GM12878 (cell line): Measurements from ENCODE around the gene QSOX2. TPM values are rescaled to one million over a fixed set of nuclear protein-coding genes. Genes with fewer than 3 reads are reported as not detected.
A peak's percentile ranks its signal among the peaks of the same experiment; 100 is the strongest.

ENCODE experiments used
- ATAC-seq: fragments of 200-7000 bp; cut with Tn5 transposase; 3 replicates; pipeline ENCODE4 v1.9.1; 2020; ENCODE audit warnings: mild to moderate bottlenecking, moderate library complexity
- BruUV-seq: library from RNA; stranded (reverse); fragments of 400-500 nt; replicated peaks from 2 replicates; lab custom pipeline; 2021; lab: Mats Ljungman, UMichigan
- CTCF ChIA-PET: fragments of 300-600 bp; sonication (Branson Sonifier 250); formaldehyde crosslinking; extraction: SDS; loops from one replicate; lab custom pipeline; 2021; ENCODE audit warnings: inconsistent platforms; lab: Yijun Ruan, JAX
- POLR2A ChIA-PET: fragments of 350-600 bp; formaldehyde crosslinking; extraction: SDS; loops from one replicate; lab custom pipeline; 2021; ENCODE audit warnings: inconsistent platforms; lab: Charles Lee
- RAD21 ChIA-PET: fragments of 300-600 bp; sonication (Branson Sonifier 250); formaldehyde crosslinking; loops from one replicate; lab custom pipeline; 2023; ENCODE audit warnings: antibody characterized with exemption; ENCODE audit not compliant: unreplicated experiment; lab: Charles Lee
- SMC1A ChIA-PET: fragments of 300-600 bp; sonication (Branson Sonifier 250); formaldehyde crosslinking; loops from one replicate; lab custom pipeline; 2023; ENCODE audit not compliant: unreplicated experiment, uncharacterized antibody; lab: Charles Lee
- DNase-seq: peaks from one replicate; pipeline ENCODE4 v3.0.0-alpha.2; 2011; ENCODE audit warnings: low read depth, low spot score
- FAIRE-seq: peaks from 3 replicates; lab custom pipeline; 2011; peaks lifted over from hg19 to GRCh38; lab: Jason Lieb, UNC
- H2AFZ ChIP-seq: 2 replicates; pipeline ENCODE4 v1.6.0; 2011; ENCODE audit warnings: low read depth, low read length, control low read depth; ENCODE audit not compliant: control insufficient read depth
- H3K27ac ChIP-seq: 2 replicates; pipeline ENCODE4 v1.5.1; 2011; ENCODE audit warnings: control low read depth; ENCODE audit not compliant: control insufficient read depth, insufficient read depth
- H3K27me3 ChIP-seq, 2 experiments: replicated peaks in 1 of 2; 2 replicates each; pipeline versions ENCODE4 v1.6.0 to v1.6.1; 2011; ENCODE audit warnings: low read length in 1 of 2; ENCODE audit not compliant: control insufficient read depth in 2 of 2, insufficient read depth in 2 of 2
- H3K36me3 ChIP-seq, 2 experiments: 2 replicates each; pipeline ENCODE4 v1.5.1; 2011; ENCODE audit warnings: low read length in 1 of 2; ENCODE audit not compliant: control insufficient read depth in 2 of 2, insufficient read depth in 2 of 2
- H3K4me1 ChIP-seq: 2 replicates; pipeline ENCODE4 v1.6.1; 2011; ENCODE audit warnings: mild to moderate bottlenecking, low read length, moderate library complexity, mixed read lengths; ENCODE audit not compliant: control insufficient read depth, insufficient read depth
- H3K4me2 ChIP-seq: 2 replicates; pipeline ENCODE4 v1.6.0; 2011; ENCODE audit warnings: control low read depth; ENCODE audit not compliant: control insufficient read depth, insufficient read depth
- H3K4me3 ChIP-seq: fragments of 200-600 bp; sonication (generic); 2 replicates; pipeline ENCODE4 v1.5.1; 2016
- H3K79me2 ChIP-seq: 2 replicates; pipeline ENCODE4 v1.6.0; 2011; ENCODE audit warnings: low read length; ENCODE audit not compliant: control insufficient read depth, insufficient read depth
- H3K9ac ChIP-seq: 2 replicates; pipeline ENCODE4 v1.8.0; 2011; ENCODE audit warnings: low read length, control low read depth, mixed read lengths; ENCODE audit not compliant: control insufficient read depth, insufficient read depth
- H3K9me3 ChIP-seq: replicated peaks from 3 replicates; pipeline ENCODE4 v1.5.1; 2011; ENCODE audit warnings: mild to moderate bottlenecking, low read length; ENCODE audit not compliant: control insufficient read depth, insufficient read depth
- H4K20me1 ChIP-seq: 2 replicates; pipeline ENCODE4 v1.6.0; 2011; ENCODE audit not compliant: control insufficient read depth, insufficient read depth
- BHLHE40 ChIP-seq, 2 experiments: fragments of 450-650 bp in 1 of 2; IDR thresholded peaks; 2 replicates each; pipeline ENCODE4 v1.6.1; 2011 to 2017; ENCODE audit warnings: low read depth in 2 of 2, borderline replicate concordance in 1 of 2, improper control_type of control experiment in 1 of 2, low read length in 1 of 2, mild to moderate bottlenecking in 1 of 2
- BMI1 ChIP-seq: fragments of 450-650 bp; IDR thresholded peaks from 2 replicates; pipeline ENCODE4 v1.6.1; 2016; ENCODE audit warnings: mild to moderate bottlenecking, moderate library complexity, borderline replicate concordance
- CUX1 ChIP-seq: IDR thresholded peaks from 2 replicates; pipeline ENCODE4 v1.6.1; 2012; ENCODE audit warnings: improper control_type of control experiment, low read depth, low read length; ENCODE audit not compliant: insufficient replicate concordance
- E2F4 ChIP-seq: IDR thresholded peaks from 2 replicates; pipeline ENCODE4 v1.6.1; 2012; ENCODE audit warnings: low read depth, low read length, improper control_type of control experiment
- LARP7 ChIP-seq: fragments of 450-650 bp; IDR thresholded peaks from 2 replicates; pipeline ENCODE4 v1.6.1; 2017; ENCODE audit warnings: mild to moderate bottlenecking
- MXI1 ChIP-seq: fragments of 150-350 bp; IDR thresholded peaks from 2 replicates; pipeline ENCODE4 v1.6.1; 2011; ENCODE audit warnings: low read depth, mild to moderate bottlenecking, inconsistent platforms, low read length, improper control_type of control experiment
- NR2C1 ChIP-seq: fragments of 450-650 bp; IDR thresholded peaks from 2 replicates; pipeline ENCODE4 v1.6.1; 2017; ENCODE audit warnings: antibody characterized with exemption, mild to moderate bottlenecking, moderate library complexity
- POLR2AphosphoS5 ChIP-seq: IDR thresholded peaks from 2 replicates; pipeline ENCODE4 v1.6.1; 2011; ENCODE audit warnings: mild to moderate bottlenecking, low read length, inconsistent platforms
- SP1 ChIP-seq: IDR thresholded peaks from one replicate; pipeline ENCODE4 v1.6.1; 2011; ENCODE audit warnings: low read depth, low read length
- TARDBP ChIP-seq: IDR thresholded peaks from 2 replicates; pipeline ENCODE4 v1.6.1; 2016; ENCODE audit warnings: borderline replicate concordance
- TBL1XR1 ChIP-seq: IDR thresholded peaks from 2 replicates; pipeline ENCODE4 v1.6.1; 2012; ENCODE audit warnings: low read depth, low read length, improper control_type of control experiment
- ZNF687 ChIP-seq: fragments of 450-650 bp; IDR thresholded peaks from 2 replicates; pipeline ENCODE4 v1.6.1; 2017; ENCODE audit warnings: mild to moderate bottlenecking, moderate library complexity
- WGBS: methylation state at CpG from one replicate; pipeline ENCODE4 v1.1.6; 2016; ENCODE audit warnings: low lambda C conversion rate; ENCODE audit not compliant: insufficient replicate concordance, insufficient coverage; ENCODE audit errors: missing lambda C conversion rate; 5-methylcytosine and 5-hydroxymethylcytosine counted together
- in situ Hi-C: fragments of 300-500 bp; cut with MboI; formaldehyde crosslinking; loops from 9 replicates; pipeline ENCODE4 v1.14.3; 2018; ENCODE audit warnings: mixed read lengths
- intact Hi-C: fragments of 100-400 bp; cut with micrococcal nuclease; formaldehyde crosslinking; loops from one replicate; pipeline ENCODE4 v1.14.2; 2022; ENCODE audit not compliant: unreplicated experiment
- polyA plus RNA-seq, 11 experiments: library from polyadenylated mRNA; depleted of rRNA in 4 of 11; unstranded in 6 of 11; stranded (reverse) in 5 of 11; fragments of >200 nt; fragmentation: Nextera tagmentation in 4 of 11; fragmentation: Illumina TruSeq in 1 of 11; extraction: Ambion mirVana in 4 of 11; extraction: Trizol in 1 of 11; gene quantifications; 1 replicate in 1 of 11; 2 replicates in 10 of 11; pipeline versions ENCODE4 v1.2.1 to v1.2.3, GENCODE V29; 2011 to 2016; ENCODE audit warnings: inconsistent platforms in 2 of 11, missing spikeins in 2 of 11, low read depth in 1 of 11
- total RNA-seq, 4 experiments: library from RNA; depleted of rRNA in 3 of 4; stranded (reverse); fragments of >200 nt in 3 of 4; fragmentation: Illumina TruSeq in 1 of 4; extraction: Trizol in 1 of 4; gene quantifications; 2 replicates each; pipeline versions ENCODE4 v1.2.1 to v1.2.3, GENCODE V29; 2013 to 2021

QSOX2 gene
- total and polyA plus RNA-seq, 10 of the 15 experiments (the other 5 are each of a cell fraction or from before 2014, with no cell fraction given) = 0.34 to 16.1 (median 8.2) TPM

- Histone ChIP-seq H2AFZ (peak overlapping the region; percentile 75), H3K79me2 (no peaks in the 10 kb centered on the region), H3K4me1 (no peaks in the 10 kb centered on the region), H4K20me1 (no peaks in the 10 kb centered on the region), H3K27me3 (no peaks in the 10 kb centered on the region), H3K9ac (peak overlapping the region; percentile 18; the same call in 1 of the 2 replicates), H3K9me3 (no peaks in the 10 kb centered on the region), H3K4me2 (peak overlapping the region; percentile 52), H3K36me3 (no peaks in the 10 kb centered on the region), H3K27ac (peak overlapping the region; percentile 30), H3K4me3 (peak overlapping the region; percentile 83)
- ATAC-seq (peak; percentile 97), DNase-seq (no peak), FAIRE-seq (peak; percentile 68)
- intact Hi-C loops = no loop called here
- CTCF ChIA-PET = interaction anchor here (0.5 to 2.7 kb wide), 12 partner anchors 9 to 1709 kb away, joined by 3 to 11 read pairs (median 4); no protein-coding TSS in a partner anchor
- 12% methylated on average over 57 of the region's 60 CpGs for WGBS
- RAD21 ChIA-PET = interaction anchor here (0.7 to 2.1 kb wide), 6 partner anchors 8 to 1146 kb away, joined by 3 to 7 read pairs (median 3); no protein-coding TSS in a partner anchor
- POLR2A ChIA-PET = interaction anchor here (0.7 to 1.3 kb wide), 3 partner anchors 24 to 174 kb away, joined by 3 read pairs; no protein-coding TSS in a partner anchor
- BruUV-seq = no TSS peak
- SMC1A ChIA-PET = interaction anchor here (1.8 kb wide), 1 partner anchor 97 kb away, joined by 4 read pairs; no protein-coding TSS in a partner anchor
- in situ Hi-C loops = no loop called here
- peak; percentile 47; the same call in 1 of the 2 replicates for TF ChIP-seq ZNF687
- no peak for TF ChIP-seq E2F4
- TF ChIP-seq MXI1 = no peak
- TF ChIP-seq BMI1 = no peak
- peak; percentile 75; the same call in 1 of the 2 replicates for TF ChIP-seq POLR2AphosphoS5
- no peak for TF ChIP-seq TBL1XR1
- TF ChIP-seq CUX1 = no peak
- TF ChIP-seq BHLHE40 (IDR thresholded peaks at IDR 0.05; ENCODE audit: borderline replicate concordance in 1 of 2, low read depth in 2 of 2, low read length in 1 of 2) = peak in 1 of 2 experiments; percentile 33; a peak in 2 of 4 replicates
- peak; percentile 55 for TF ChIP-seq LARP7
- no peak for TF ChIP-seq SP1
- TF ChIP-seq TARDBP = no peak
- no peak for TF ChIP-seq NR2C1
These were observed 21.9 kb upstream of the QSOX2 start for GRCh38 chr9:136267261-136268111.
